Fibroblast of lung (primary cell): ENCODE measurements around the gene ETV6.

Experiments used
- CTCF ChIP-seq, 2 donors: IDR thresholded peaks in 1 of 2; conservative IDR thresholded peaks in 1 of 2; 1 replicate in 1 of 2; 2 replicates in 1 of 2; pipeline ENCODE4 v1.5.1; 2011 to 2012; ENCODE audit warnings: low read length in 2 of 2, control low read depth in 1 of 2, inconsistent platforms in 1 of 2, low read depth in 1 of 2, mild to moderate bottlenecking in 1 of 2
- EZH2 ChIP-seq: IDR thresholded peaks from 2 replicates; pipeline ENCODE4 v1.5.1; 2012; ENCODE audit warnings: low read length, control low read depth, mild to moderate bottlenecking; ENCODE audit errors: missing control alignments

- TF ChIP-seq CTCF (conservative IDR thresholded peaks at IDR 0.05 in 1 of 2, IDR thresholded peaks at IDR 0.05 in 1 of 2; ENCODE audit: low read depth in 1 of 2, low read length in 2 of 2), result no peak
- no peak for TF ChIP-seq EZH2
Measured at GRCh38 chr12:11715621-11716020, 66.1 kb downstream of the ETV6 start.
